HepG2 (cell line): ENCODE measurements around the gene C3orf18. TPM values are rescaled to one million over a fixed set of nuclear protein-coding genes. Genes with fewer than 3 reads are reported as not detected.

Experiments used
- GTF3A ChIP-seq: sonication (generic); formaldehyde crosslinking; conservative IDR thresholded peaks from 2 replicates; pipeline ENCODE4 v1.4.0; 2020; ENCODE audit warnings: mild to moderate bottlenecking, missing genetic modification reagents
- MTERF4 ChIP-seq: sonication (generic); formaldehyde crosslinking; IDR thresholded peaks from 2 replicates; pipeline ENCODE4 v1.8.0; 2023; ENCODE audit warnings: mild to moderate bottlenecking, missing genetic modification reagents
- ZBTB1 ChIP-seq: sonication (generic); formaldehyde crosslinking; IDR thresholded peaks from 2 replicates; pipeline ENCODE4 v1.4.0; 2020; ENCODE audit warnings: missing genetic modification reagents, borderline replicate concordance
- ZNF318 ChIP-seq: sonication (generic); formaldehyde crosslinking; IDR thresholded peaks from 2 replicates; pipeline ENCODE4 v1.4.0; 2020; ENCODE audit warnings: mild to moderate bottlenecking, missing genetic modification reagents
- ZNF362 ChIP-seq: sonication (generic); formaldehyde crosslinking; IDR thresholded peaks from 2 replicates; pipeline ENCODE4 v1.4.0; 2020; ENCODE audit warnings: missing genetic modification reagents, mild to moderate bottlenecking, borderline replicate concordance
- ZNF609 ChIP-seq: sonication (generic); formaldehyde crosslinking; IDR thresholded peaks from 2 replicates; pipeline ENCODE4 v1.4.0; 2020; ENCODE audit warnings: mild to moderate bottlenecking, missing genetic modification reagents, borderline replicate concordance
- ZSCAN31 ChIP-seq: sonication (generic); formaldehyde crosslinking; IDR thresholded peaks from 2 replicates; pipeline ENCODE4 v1.5.0; 2020; ENCODE audit warnings: low read depth, mild to moderate bottlenecking, missing genetic modification reagents
- polyA plus RNA-seq, 8 experiments: library from polyadenylated mRNA; depleted of rRNA in 3 of 8; stranded (reverse) in 7 of 8; unstranded in 1 of 8; fragments of >200 nt; fragmentation: Illumina TruSeq in 4 of 8; extraction: Trizol in 4 of 8; gene quantifications; 2 replicates each; pipeline versions ENCODE4 v1.2.1 to v1.2.3, GENCODE V29; 2011 to 2016; ENCODE audit warnings: low read depth in 4 of 8, missing spikeins in 1 of 8, mixed read lengths in 1 of 8; ENCODE audit not compliant: insufficient read depth in 1 of 8
- total RNA-seq, 5 experiments: library from RNA; depleted of rRNA; stranded (reverse); fragments of >200 nt; fragmentation: Illumina TruSeq; extraction: Trizol; gene quantifications; 2 replicates each; pipeline ENCODE4 v1.2.3, GENCODE V29; 2016; ENCODE audit warnings: low read depth in 1 of 5

Gene C3orf18
- total and polyA plus RNA-seq, 2 of the 13 experiments (the other 11 are each of a cell fraction or from before 2014, with no cell fraction given): 1.6 to 4.8 TPM

- TF ChIP-seq ZNF318 (CRISPR knock-in tag) (no peak), MTERF4 (no peak), ZNF609 (CRISPR knock-in tag) (no peak), ZSCAN31 (CRISPR knock-in tag) (no peak), ZNF362 (CRISPR knock-in tag) (no peak), ZBTB1 (CRISPR knock-in tag) (no peak), GTF3A (no peak)
- TF ChIP-seq, all 625 proteins: peak for 0
These were observed 13.9 kb upstream of the C3orf18 start (continued) for GRCh38 chr3:50581459-50581842.
